ENCODE data around the gene VCPKMT.

Gene VCPKMT

DNA sequence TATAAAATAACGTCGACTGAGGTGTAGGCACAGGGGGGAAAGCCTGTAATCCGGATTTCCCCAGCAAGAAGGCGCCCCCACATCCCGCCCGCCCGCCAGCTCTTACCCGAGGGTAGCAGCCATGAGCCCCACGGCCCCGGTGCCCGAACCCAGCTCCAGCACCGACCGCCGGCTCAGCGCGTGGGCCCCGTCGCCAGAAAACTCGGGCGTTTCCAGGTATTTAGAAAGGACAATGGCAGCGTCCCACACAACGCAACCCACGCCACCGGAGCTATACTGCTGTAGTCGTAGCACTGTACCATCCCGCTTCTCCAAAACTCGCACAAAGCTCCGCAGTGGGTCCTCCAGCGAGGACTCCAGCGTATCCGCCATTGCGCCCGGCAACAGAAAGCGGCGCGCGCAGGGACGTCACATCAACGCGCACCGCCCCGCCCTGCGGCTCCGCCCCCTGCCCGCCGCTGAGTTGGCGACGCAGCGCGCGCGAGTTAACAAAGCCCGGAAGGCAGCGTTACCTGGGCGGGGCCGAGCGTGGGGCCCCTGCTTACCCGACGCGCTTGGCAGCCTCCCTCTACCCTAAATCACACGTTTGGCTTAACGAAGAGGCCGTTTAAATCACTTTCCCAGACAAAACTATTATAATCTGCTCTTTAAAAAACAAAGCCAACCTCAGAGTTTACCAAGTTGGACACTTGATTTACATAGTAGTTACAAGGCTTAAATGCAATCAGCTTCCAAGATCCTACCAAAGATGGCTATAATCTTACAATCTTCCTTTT, at the start of gene VCPKMT:
Gene VCPKMT, minus strand, starts transcription at position 392 of the 776 bp plus-strand sequence. Its CDS starts 20 bp downstream, at position 372.
- H3K36me3 Mint-ChIP-seq (ENCODE audit: low read depth), result peaks cover 45% of the 10 kb centered on the region
- TF ChIP-seq, protein P1, sequence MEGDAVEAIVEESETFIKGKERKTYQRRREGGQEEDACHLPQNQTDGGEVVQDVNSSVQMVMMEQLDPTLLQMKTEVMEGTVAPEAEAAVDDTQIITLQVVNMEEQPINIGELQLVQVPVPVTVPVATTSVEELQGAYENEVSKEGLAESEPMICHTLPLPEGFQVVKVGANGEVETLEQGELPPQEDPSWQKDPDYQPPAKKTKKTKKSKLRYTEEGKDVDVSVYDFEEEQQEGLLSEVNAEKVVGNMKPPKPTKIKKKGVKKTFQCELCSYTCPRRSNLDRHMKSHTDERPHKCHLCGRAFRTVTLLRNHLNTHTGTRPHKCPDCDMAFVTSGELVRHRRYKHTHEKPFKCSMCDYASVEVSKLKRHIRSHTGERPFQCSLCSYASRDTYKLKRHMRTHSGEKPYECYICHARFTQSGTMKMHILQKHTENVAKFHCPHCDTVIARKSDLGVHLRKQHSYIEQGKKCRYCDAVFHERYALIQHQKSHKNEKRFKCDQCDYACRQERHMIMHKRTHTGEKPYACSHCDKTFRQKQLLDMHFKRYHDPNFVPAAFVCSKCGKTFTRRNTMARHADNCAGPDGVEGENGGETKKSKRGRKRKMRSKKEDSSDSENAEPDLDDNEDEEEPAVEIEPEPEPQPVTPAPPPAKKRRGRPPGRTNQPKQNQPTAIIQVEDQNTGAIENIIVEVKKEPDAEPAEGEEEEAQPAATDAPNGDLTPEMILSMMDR (IDR thresholded peaks at IDR 0.05), result no peak
- H3K4me3 Mint-ChIP-seq, result peak within 1 kb of the TSS; percentile 98

DNA sequence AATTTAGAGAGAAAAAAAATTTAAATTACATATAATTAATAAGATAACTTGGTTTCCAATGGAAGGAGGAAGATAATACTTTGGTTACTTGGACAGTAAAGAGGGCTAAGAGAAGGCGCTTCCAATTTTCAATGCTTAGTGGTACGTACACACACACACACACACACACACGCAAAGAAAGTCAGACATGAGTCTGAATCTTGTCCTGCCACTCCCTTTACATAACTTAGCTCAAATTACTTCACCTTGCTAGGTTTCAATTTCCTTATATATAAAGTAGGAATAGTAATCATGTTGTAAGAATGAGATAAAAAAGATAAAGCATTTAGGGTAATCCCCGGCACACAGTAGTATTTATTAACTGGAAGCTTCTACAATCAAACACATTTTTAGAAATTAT, 39.7 kb upstream of the VCPKMT start:
- TF ChIP-seq, protein P1 (IDR thresholded peaks at IDR 0.05), result no peak
- no peaks in the 10 kb centered on the region for H3K4me1 Mint-ChIP-seq
- no peak overlapping the region for H3K4me3 Mint-ChIP-seq
- H3K27me3 Mint-ChIP-seq (ENCODE audit: low read depth, poor library complexity), result no peaks in the 10 kb centered on the region
- H3K36me3 Mint-ChIP-seq (ENCODE audit: low read depth), result peaks cover 33% of the 10 kb centered on the region
- H3K27ac Mint-ChIP-seq, result no peak overlapping the region
- no peak for DNase-seq
- no peaks in the 10 kb centered on the region for H3K9me3 Mint-ChIP-seq

More for the DNA sequence above, at the start of gene VCPKMT:
- DNase-seq, result peak; percentile 98
- H3K9me3 Mint-ChIP-seq, result no peaks in the 10 kb centered on the region
- no peaks in the 10 kb centered on the region for H3K27me3 Mint-ChIP-seq (ENCODE audit: low read depth, poor library complexity)
- peak within 1 kb of the TSS; percentile 99 for H3K27ac Mint-ChIP-seq
- peaks cover 33% of the 10 kb centered on the region for H3K4me1 Mint-ChIP-seq

DNA sequence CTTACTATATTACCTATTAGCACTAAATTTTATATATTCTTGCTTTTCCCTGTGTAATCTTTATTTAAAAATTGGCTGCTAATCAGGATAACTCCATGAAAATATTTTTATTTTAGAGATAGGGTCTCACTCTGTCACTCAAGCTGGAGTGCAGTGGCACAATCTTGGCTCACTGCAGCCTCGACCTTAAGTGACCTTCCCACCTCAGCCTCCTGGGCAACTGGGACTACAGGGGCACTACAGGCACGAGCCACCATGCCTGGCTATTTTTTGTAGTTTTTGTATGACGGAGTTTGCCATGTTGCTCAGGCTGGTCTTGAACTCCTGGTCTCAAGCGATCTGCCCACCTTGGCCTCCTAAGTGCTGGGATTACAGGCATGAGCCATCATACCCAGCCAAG, 32.4 kb upstream of the VCPKMT start:
- DNase-seq, result no peak
- no peak overlapping the region for H3K4me3 Mint-ChIP-seq
- no peaks in the 10 kb centered on the region for H3K4me1 Mint-ChIP-seq
- TF ChIP-seq, protein P1 (IDR thresholded peaks at IDR 0.05), result no peak
- H3K36me3 Mint-ChIP-seq (ENCODE audit: low read depth), result peaks cover 35% of the 10 kb centered on the region
- no peak overlapping the region for H3K27ac Mint-ChIP-seq
- H3K9me3 Mint-ChIP-seq, result no peaks in the 10 kb centered on the region
- H3K27me3 Mint-ChIP-seq (ENCODE audit: low read depth, poor library complexity), result no peaks in the 10 kb centered on the region

DNA sequence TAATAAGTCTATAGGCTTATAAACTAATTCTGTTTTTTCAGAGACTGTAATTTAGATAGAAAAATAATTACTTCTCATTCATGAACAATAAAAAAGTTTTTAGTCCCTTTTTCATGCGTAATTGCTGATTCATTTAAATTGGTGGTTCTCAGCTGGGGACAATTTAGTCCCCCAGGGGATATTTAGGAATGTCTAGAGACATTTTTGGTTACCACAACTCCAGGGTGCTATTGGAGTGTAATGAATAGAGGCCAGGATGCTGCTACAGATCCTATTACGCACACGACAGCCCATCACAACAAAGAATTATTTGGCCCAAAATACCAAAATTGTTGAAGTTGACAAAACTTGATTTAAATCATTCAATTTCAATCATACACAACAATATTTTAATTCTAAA, 22.8 kb upstream of the VCPKMT start:
- TF ChIP-seq, protein P1 (IDR thresholded peaks at IDR 0.05), result no peak
- H3K27ac Mint-ChIP-seq, result no peak overlapping the region
- peaks cover 11% of the 10 kb centered on the region for H3K36me3 Mint-ChIP-seq (ENCODE audit: low read depth)
- H3K27me3 Mint-ChIP-seq (ENCODE audit: low read depth, poor library complexity), result no peaks in the 10 kb centered on the region
- H3K4me1 Mint-ChIP-seq, result no peaks in the 10 kb centered on the region
- H3K9me3 Mint-ChIP-seq, result no peaks in the 10 kb centered on the region
- DNase-seq, result no peak
- H3K4me3 Mint-ChIP-seq, result no peak overlapping the region

DNA sequence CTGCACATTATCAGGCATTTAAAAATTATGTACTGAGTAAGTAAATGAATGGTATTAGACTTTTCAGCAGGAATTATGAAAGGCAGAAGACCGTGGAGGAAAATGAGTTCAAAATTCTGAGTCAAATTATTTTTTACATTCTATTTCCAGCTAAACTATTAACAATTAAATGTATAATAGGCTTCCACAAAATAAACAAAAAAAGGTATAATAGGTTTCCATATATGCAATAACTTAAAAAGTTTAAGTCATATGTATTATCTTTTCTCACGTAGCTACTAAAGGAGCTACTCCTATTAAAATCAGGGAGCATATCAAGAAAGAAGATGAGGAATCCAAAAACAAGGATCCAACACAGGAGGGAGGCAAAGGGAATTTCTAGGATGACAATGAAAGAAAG, 11.4 kb upstream of the VCPKMT start:
- DNase-seq, result no peak
- H3K9me3 Mint-ChIP-seq, result peaks cover 8% of the 10 kb centered on the region
- H3K36me3 Mint-ChIP-seq (ENCODE audit: low read depth), result peaks cover 68% of the 10 kb centered on the region
- H3K4me3 Mint-ChIP-seq, result no peak overlapping the region
- peaks cover 12% of the 10 kb centered on the region for H3K4me1 Mint-ChIP-seq
- no peak overlapping the region for H3K27ac Mint-ChIP-seq
- TF ChIP-seq, protein P1 (IDR thresholded peaks at IDR 0.05), result no peak
- H3K27me3 Mint-ChIP-seq (ENCODE audit: low read depth, poor library complexity), result no peaks in the 10 kb centered on the region

DNA sequence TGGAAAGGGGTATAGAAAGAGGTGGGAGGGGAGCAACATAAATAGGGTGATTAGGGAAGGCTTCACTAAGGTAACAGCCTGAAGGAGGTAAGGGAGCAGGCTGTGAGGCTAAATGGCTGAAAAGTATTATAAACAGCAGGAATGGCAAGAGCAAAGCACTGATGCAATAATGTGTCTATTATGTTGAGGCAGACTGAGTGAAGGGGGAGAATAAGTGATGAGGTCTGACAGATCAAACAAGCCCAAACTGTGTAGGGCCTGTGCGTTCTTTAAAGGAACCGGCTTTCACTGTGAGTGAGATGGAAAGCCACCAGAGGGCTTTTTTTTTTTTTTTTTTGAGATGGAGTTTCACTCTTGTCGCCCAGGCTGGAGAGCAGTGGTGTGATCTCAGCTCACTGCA, 6.7 kb upstream of the VCPKMT start:
- DNase-seq, result no peak
- TF ChIP-seq, protein P1 (IDR thresholded peaks at IDR 0.05), result no peak
- H3K4me1 Mint-ChIP-seq, result peaks cover 30% of the 10 kb centered on the region
- peak overlapping the region; percentile 43 for H3K27ac Mint-ChIP-seq
- H3K27me3 Mint-ChIP-seq (ENCODE audit: low read depth, poor library complexity), result no peaks in the 10 kb centered on the region
- no peaks in the 10 kb centered on the region for H3K9me3 Mint-ChIP-seq
- H3K4me3 Mint-ChIP-seq, result no peak overlapping the region
- peaks cover 54% of the 10 kb centered on the region for H3K36me3 Mint-ChIP-seq (ENCODE audit: low read depth)
